Hematopoietic multipotent progenitor cell treated with erythropoietin and hydrocortisone succinate and interleukin-3 and kit ligand, for 6 days (in vitro differentiated cells): ENCODE data around the gene STK24.

Experiments used
- DNase-seq: peaks from one replicate; pipeline ENCODE4 v3.0.0-alpha.2; 2015

STK24 gene

GRCh38 chr13:98486412-98486811 is 90.5 kb downstream of the STK24 start:
- no peak for DNase-seq

- no peak for DNase-seq
Measured at GRCh38 chr13:98485561-98485960, 91.3 kb downstream of the STK24 start.

DNA sequence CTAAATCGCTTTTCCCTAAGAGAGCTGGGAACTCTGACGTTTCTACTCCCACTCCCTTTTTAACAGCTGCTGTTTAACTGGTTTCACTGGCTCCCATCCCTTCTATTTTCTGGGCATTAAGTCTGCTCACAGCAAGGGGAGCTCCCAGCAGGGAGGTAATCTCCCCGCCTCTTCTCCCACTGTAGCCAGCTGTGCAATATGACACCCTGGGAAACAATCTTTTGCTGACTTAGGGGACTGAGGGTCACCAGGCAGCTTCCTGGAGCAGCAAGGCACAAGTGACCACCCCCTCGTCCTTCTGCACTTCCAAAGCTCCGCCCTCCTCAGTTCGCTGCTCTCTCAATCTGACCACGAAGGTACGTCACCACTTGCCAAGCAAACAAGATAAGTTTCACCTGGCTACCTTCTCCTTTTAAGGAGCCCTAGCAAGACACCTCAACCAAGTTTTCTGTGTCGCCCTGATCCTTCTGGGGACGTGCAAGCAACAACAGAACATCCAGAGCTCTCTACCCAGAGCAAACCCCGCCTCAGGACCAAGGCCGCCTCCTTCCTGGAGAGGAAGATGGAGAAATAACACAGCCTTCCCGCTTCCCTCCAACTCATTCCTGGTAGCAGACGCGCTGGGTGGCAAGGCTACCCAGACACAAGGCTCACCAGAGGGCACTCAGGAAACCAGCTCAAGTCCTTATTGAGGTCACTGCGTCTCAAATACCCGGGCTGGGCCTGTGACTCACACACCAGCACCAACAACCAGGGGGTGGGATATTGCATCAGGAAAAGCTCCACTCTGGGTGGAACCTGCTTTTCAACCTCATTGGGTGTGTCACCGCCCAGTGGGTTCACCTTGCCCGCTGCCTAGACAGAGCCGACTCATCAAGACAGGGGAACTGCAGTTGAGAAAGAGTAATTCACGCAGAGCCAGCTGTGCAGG is 92.4 kb downstream of the STK24 start:
- DNase-seq, result peak; percentile 62

DNA sequence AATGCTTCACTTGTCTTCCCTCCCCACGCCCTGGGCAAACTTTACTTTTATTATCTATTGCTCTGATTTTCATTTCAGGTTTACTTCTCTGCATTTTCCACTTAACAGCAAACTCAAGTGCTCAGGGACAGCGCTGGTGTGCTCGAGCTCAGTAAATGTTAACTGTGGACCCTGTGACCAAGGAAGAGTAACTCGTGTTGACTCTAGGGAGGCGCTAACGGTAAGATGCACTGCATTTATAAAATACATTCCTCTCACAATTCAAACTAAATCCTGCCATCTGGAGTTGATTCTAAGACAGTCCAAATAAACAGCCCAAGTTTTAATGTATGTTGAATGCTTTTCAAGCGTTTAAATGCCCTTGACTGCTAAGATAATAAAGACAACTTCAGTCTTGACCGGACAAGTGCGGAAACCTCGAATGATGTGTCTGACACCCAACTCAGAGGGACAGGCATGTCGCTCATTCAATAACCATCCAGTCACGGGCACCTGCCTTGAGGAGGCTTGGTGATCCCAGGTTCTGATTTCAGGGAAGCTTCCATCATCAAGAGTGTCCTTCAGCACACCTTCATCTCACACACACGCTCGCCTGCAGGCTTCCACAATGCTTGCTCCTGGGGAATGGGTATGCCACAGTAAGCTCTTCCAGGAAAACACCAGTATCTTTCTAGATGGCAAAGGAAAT is 93.2 kb downstream of the STK24 start:
- no peak for DNase-seq

GRCh38 chr13:98482476-98483444 is 94.1 kb downstream of the STK24 start:
- DNase-seq, result no peak

- DNase-seq, result no peak
Measured at GRCh38 chr13:98480915-98481877, 95.7 kb downstream of the STK24 start.

GRCh38 chr13:98479496-98480003 is 97.4 kb downstream of the STK24 start:
- DNase-seq, result no peak

GRCh38 chr13:98478189-98479129 is 98.4 kb downstream of the STK24 start:
- peak; percentile 47 for DNase-seq

GRCh38 chr13:98476538-98476966 is 100.4 kb downstream of the STK24 start:
- peak; percentile 83 for DNase-seq

DNA sequence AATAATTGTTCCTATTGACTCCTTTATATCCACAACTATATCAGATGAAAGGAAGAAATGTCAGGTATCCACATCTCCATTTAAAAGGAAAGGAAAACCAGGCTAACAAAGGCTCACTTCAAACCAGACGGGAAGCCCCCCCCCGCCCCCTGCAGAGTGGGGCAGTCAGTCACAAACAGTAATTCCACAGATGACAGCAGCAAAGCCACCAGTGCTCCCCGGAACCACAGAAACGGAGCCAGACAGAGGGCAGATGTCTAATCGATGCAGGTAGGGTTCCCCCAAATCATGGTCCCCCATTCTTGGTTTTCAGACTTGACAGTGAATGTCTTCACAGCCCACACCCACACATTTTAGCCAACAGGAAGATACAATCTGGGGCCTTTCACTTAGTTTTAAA is 100.8 kb downstream of the STK24 start:
- no peak for DNase-seq

- DNase-seq, result no peak
Measured at GRCh38 chr13:98475522-98475921, 101.4 kb downstream of the STK24 start.

DNA sequence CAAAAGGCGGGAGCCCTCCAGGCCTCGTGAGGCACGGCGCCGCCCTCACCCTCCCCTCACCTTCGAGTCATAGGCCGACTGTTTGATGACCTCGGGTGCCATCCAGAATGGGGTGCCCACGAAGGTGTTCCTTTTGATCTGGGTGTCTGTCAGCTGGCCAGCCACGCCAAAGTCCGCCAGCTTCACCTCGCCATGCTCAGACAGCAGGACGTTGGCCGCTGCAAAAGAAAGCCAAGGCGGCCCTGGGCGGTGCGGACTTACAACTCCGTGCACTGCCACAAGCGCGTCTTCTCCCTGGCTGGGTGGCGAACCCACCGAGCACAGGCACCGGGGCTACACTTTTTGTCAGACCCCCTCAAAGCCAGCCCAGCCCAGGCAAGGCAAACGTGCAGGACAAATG is 102.1 kb downstream of the STK24 start:
- DNase-seq, result no peak

DNA sequence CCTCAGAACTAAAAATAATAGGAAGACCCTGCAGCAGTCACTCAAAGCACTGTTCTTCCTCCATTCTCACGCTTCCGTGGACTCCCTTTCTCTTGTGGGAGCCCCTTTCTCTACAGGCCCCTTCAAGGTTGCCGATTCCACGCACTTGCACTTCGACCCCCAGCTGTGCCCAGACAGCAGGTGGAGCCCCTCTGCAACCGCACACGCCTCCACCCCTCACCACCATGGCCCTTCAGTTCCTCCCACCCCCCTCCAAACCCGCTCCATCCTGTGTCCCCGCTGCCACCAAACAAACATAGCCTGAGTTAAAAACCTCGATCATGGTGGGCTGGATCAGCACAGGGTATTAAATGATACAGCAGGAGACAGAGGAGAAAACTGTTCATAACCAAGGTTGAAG is 102.6 kb downstream of the STK24 start:
- no peak for DNase-seq

GRCh38 chr13:98473788-98474144 is 103.1 kb downstream of the STK24 start:
- no peak for DNase-seq

DNA sequence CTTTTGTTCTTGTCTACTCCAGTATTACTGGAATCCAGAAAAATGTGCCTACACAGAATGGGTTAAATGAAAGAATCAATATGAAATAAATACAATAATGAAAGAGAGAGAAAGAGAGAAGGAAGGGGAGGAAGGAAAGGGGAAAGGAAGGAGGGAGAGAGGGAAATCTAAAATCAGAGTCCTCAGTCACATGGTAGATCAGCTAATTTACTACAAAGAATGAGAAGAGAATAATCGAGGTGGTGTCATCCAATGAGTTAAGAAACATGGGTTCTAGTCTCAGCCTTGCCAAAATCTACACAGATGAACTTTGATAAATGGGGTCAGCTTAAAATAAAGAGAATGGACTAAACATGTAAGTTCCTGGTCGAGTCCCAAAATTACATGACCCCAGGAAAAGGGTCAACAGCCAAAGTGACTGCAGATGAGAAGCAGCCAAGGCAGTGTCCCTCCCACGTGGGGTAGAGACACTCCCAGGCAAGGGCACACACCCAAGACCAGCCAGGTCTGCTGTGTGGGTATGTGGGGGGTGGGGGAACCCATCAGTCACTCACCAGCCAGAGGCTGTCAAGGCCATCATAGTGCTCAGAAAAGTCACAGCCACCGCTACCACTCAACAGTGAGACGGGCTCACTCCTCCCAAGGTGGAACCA is 103.6 kb downstream of the STK24 start:
- no peak for DNase-seq

GRCh38 chr13:98471934-98472333 is 105.0 kb downstream of the STK24 start:
- DNase-seq, result peak; percentile 52

DNA sequence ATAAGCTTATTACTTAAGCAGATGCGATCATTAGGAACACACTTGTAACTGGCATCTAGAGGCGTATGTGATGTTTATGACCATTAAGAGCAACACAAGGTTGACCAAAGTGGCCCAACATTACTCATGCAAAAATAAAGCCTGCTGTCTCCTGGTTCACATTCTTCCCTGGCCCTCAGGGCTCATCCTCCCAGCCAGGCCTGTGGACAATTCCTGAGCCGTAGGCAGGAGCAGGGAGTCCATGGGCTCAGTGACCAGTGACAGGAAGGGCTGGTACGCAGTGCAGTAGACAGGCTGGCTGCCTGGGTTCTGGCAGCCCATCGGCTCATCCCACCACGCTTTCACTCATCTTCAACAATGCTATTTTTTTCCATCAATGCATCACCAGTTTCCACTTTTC is 106.0 kb downstream of the STK24 start:
- DNase-seq, result no peak

DNA sequence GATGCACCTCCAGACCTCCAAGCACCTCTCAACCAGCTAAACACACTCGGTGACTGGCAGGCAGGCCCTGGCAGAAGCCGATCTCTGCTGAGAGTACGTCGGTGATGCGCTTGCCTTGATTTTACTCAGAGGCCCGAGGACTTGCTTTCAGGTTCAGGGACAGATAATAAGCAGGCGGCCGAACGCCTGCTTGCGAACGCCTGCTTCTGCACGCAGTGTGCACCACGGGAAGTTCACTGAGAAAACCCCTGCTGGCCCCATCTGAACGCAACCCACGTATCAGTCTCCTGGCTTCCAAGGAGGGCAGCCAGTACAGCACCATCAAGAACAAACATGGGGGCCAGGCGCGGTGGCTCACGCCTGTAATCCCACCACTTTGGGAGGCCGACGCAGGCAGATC is 108.0 kb downstream of the STK24 start:
- no peak for DNase-seq

- no peak for DNase-seq
Measured at GRCh38 chr13:98468361-98468760, 108.5 kb downstream of the STK24 start.
